LNCaP clone FGC (cell line): Measurements from ENCODE around the gene DYNC1I1.

Experiments
- DNase-seq: peaks from one replicate; pipeline ENCODE4 v3.0.0-alpha.2; 2011; ENCODE audit warnings: low read depth
- H3K4me3 ChIP-seq: 2 replicates; pipeline ENCODE4 v1.5.1; 2011; ENCODE audit warnings: mild to moderate bottlenecking, low read depth, low read length, control low read depth
- CTCF ChIP-seq: IDR thresholded peaks from 2 replicates; pipeline ENCODE4 v1.5.1; 2012; ENCODE audit warnings: mild to moderate bottlenecking; ENCODE audit not compliant: control insufficient read depth, insufficient read depth; ENCODE audit errors: extremely low read depth

Gene DYNC1I1

DNA sequence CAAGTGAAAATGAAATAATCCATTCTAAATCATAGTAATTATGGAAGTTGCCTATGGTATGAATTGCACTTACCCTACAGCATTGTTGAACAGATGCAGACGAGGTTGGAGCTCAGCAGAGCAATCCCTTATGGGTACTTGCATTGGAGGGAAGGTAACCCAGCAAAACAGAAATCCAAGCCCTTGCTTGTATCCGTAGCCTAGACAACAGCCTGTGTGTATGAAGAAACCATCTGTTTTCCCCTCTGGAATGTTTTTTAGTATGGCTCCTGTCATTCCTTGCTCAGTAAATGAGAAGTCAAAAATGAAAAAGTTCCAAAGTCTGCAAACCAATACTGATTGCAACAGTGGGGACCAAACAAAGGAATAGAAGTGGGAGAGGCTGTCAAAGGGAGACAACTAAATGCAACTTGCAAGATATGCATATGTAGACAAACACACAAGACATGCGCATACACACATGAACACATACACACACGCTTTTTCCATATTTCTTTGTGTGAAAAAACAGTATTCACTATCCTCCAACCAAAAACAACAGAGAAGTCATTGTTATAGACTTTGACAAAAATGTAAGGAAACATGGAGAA is 260.8 kb downstream of the DYNC1I1 start:
- no peak for DNase-seq
- TF ChIP-seq CTCF = no peak
- no peak overlapping the region for H3K4me3 ChIP-seq

DNA sequence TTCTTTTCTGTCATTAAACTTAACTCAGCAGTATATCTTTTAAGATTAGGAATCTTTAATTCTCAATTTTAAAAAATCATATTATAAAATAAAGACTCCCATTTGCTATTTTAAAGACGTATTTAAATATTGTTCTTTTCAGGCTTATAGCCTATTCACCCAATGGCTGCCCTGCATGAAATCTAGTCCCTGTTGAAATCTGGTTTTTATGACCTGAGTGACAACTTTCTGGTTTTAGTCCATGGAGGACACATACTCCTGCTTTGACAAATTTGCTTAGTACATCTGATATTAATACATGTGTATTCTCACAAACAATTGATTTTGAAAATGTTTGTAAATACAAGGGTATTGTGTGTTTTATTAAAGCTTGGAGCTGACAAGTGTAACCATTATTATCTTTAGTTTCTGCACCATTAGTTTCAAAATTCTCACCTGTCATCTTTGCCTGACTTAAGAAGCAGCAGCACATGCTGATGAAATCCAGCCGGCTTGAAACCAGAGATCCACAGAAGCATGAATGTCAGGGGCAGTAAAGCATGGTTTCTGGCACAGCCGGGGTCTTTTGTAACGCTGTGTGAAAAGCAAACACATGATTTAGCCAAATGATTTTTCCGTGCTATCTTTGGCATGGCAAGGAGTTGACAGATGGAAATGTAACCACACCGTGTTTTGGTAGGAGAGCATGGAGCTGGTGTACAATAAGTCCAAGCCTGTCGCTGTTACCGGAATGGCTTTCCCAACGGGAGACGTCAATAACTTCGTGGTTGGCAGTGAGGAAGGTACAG is 262.8 kb downstream of the DYNC1I1 start:
- no peak overlapping the region for H3K4me3 ChIP-seq
- TF ChIP-seq CTCF = no peak
- DNase-seq = no peak

- TF ChIP-seq CTCF = no peak
- no peak for DNase-seq
- no peak overlapping the region for H3K4me3 ChIP-seq
Measured at GRCh38 chr7:96040250-96040772, 268.0 kb downstream of the DYNC1I1 start.

- H3K4me3 ChIP-seq = no peak overlapping the region
- no peak for DNase-seq
- TF ChIP-seq CTCF = no peak
Measured at GRCh38 chr7:96041171-96041570, 268.8 kb downstream of the DYNC1I1 start.

DNA sequence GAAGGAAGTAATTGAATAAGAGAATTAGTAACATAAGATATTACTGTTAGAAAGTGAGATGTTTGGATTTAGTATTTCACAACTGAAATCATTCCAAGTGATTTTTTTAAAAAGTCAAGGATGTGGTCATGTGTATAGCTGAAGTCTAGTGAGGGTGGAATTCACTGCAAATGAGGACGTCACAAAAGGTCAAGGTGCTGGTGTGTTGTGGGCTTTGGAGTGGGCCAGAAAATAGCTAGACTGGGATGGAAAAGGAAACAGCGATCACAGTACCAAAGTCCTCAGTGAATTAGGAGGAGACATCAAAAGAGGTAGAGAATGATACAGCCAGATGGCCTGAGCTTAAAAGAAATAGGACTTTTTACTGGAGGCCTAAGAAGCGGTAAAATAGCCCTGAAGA is 272.8 kb downstream of the DYNC1I1 start:
- TF ChIP-seq CTCF = no peak
- no peak overlapping the region for H3K4me3 ChIP-seq
- no peak for DNase-seq

DNA sequence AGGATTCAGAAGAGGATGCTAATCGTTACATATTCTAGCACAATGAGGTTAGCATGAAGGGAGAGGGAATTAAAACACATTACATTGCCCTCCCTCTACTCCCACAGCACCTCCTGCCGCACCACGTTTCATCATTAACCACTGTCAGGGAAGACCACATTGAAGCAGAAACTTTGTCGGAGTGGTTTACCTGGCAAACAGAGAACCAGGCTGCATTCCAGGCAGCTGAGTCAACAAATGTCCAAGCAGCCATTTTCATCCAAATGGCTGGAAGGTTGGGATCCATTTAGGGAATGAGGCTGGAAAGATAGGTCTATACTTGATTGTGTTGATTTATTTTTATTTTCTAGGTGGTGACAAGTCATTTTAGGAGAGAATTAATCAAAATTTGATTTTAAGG is 273.6 kb downstream of the DYNC1I1 start:
- no peak for TF ChIP-seq CTCF
- DNase-seq = peak; percentile 46
- H3K4me3 ChIP-seq = no peak overlapping the region
